GM12878 (cell line): Measurements from ENCODE around the gene PTTG2. TPM values are rescaled to one million over a fixed set of nuclear protein-coding genes. Genes with fewer than 3 reads are reported as not detected.

Experiments used
- ATAC-seq: fragments of 200-7000 bp; cut with Tn5 transposase; 3 replicates; pipeline ENCODE4 v1.9.1; 2020; ENCODE audit warnings: mild to moderate bottlenecking, moderate library complexity
- BruUV-seq: library from RNA; stranded (reverse); fragments of 400-500 nt; replicated peaks from 2 replicates; lab custom pipeline; 2021; lab: Mats Ljungman, UMichigan
- CTCF ChIA-PET: fragments of 300-600 bp; sonication (Branson Sonifier 250); formaldehyde crosslinking; extraction: SDS; loops from one replicate; lab custom pipeline; 2021; ENCODE audit warnings: inconsistent platforms; lab: Yijun Ruan, JAX
- POLR2A ChIA-PET: fragments of 350-600 bp; formaldehyde crosslinking; extraction: SDS; loops from one replicate; lab custom pipeline; 2021; ENCODE audit warnings: inconsistent platforms; lab: Charles Lee
- RAD21 ChIA-PET: fragments of 300-600 bp; sonication (Branson Sonifier 250); formaldehyde crosslinking; loops from one replicate; lab custom pipeline; 2023; ENCODE audit warnings: antibody characterized with exemption; ENCODE audit not compliant: unreplicated experiment; lab: Charles Lee
- SMC1A ChIA-PET: fragments of 300-600 bp; sonication (Branson Sonifier 250); formaldehyde crosslinking; loops from one replicate; lab custom pipeline; 2023; ENCODE audit not compliant: unreplicated experiment, uncharacterized antibody; lab: Charles Lee
- DNase-seq: peaks from one replicate; pipeline ENCODE4 v3.0.0-alpha.2; 2011; ENCODE audit warnings: low read depth, low spot score
- FAIRE-seq: peaks from 3 replicates; lab custom pipeline; 2011; peaks lifted over from hg19 to GRCh38; lab: Jason Lieb, UNC
- H2AFZ ChIP-seq: 2 replicates; pipeline ENCODE4 v1.6.0; 2011; ENCODE audit warnings: low read depth, low read length, control low read depth; ENCODE audit not compliant: control insufficient read depth
- H3K27ac ChIP-seq: 2 replicates; pipeline ENCODE4 v1.5.1; 2011; ENCODE audit warnings: control low read depth; ENCODE audit not compliant: control insufficient read depth, insufficient read depth
- H3K27me3 ChIP-seq, 2 experiments: replicated peaks in 1 of 2; 2 replicates each; pipeline versions ENCODE4 v1.6.0 to v1.6.1; 2011; ENCODE audit warnings: low read length in 1 of 2; ENCODE audit not compliant: control insufficient read depth in 2 of 2, insufficient read depth in 2 of 2
- H3K36me3 ChIP-seq, 2 experiments: 2 replicates each; pipeline ENCODE4 v1.5.1; 2011; ENCODE audit warnings: low read length in 1 of 2; ENCODE audit not compliant: control insufficient read depth in 2 of 2, insufficient read depth in 2 of 2
- H3K4me1 ChIP-seq: 2 replicates; pipeline ENCODE4 v1.6.1; 2011; ENCODE audit warnings: mild to moderate bottlenecking, low read length, moderate library complexity, mixed read lengths; ENCODE audit not compliant: control insufficient read depth, insufficient read depth
- H3K4me2 ChIP-seq: 2 replicates; pipeline ENCODE4 v1.6.0; 2011; ENCODE audit warnings: control low read depth; ENCODE audit not compliant: control insufficient read depth, insufficient read depth
- H3K4me3 ChIP-seq: fragments of 200-600 bp; sonication (generic); 2 replicates; pipeline ENCODE4 v1.5.1; 2016
- H3K79me2 ChIP-seq: 2 replicates; pipeline ENCODE4 v1.6.0; 2011; ENCODE audit warnings: low read length; ENCODE audit not compliant: control insufficient read depth, insufficient read depth
- H3K9ac ChIP-seq: 2 replicates; pipeline ENCODE4 v1.8.0; 2011; ENCODE audit warnings: low read length, control low read depth, mixed read lengths; ENCODE audit not compliant: control insufficient read depth, insufficient read depth
- H3K9me3 ChIP-seq: replicated peaks from 3 replicates; pipeline ENCODE4 v1.5.1; 2011; ENCODE audit warnings: mild to moderate bottlenecking, low read length; ENCODE audit not compliant: control insufficient read depth, insufficient read depth
- H4K20me1 ChIP-seq: 2 replicates; pipeline ENCODE4 v1.6.0; 2011; ENCODE audit not compliant: control insufficient read depth, insufficient read depth
- FOXK2 ChIP-seq: fragments of 450-650 bp; IDR thresholded peaks from 2 replicates; pipeline ENCODE4 v1.6.1; 2017; ENCODE audit warnings: mild to moderate bottlenecking, moderate library complexity
- HCFC1 ChIP-seq: fragments of 150-350 bp; IDR thresholded peaks from 2 replicates; pipeline ENCODE4 v1.6.1; 2014; ENCODE audit warnings: low read length
- MEF2B ChIP-seq: fragments of 450-650 bp; IDR thresholded peaks from 2 replicates; pipeline ENCODE4 v1.6.1; 2018; ENCODE audit warnings: mild to moderate bottlenecking, moderate library complexity; ENCODE audit not compliant: partially characterized antibody, poor library complexity, severe bottlenecking
- NFYA ChIP-seq: IDR thresholded peaks from 2 replicates; pipeline ENCODE4 v1.6.1; 2011; ENCODE audit warnings: low read depth, mild to moderate bottlenecking, low read length, improper control_type of control experiment, borderline replicate concordance
- NR2F1 ChIP-seq: fragments of 450-650 bp; conservative IDR thresholded peaks from 2 replicates; pipeline ENCODE4 v1.6.1; 2017; ENCODE audit warnings: mild to moderate bottlenecking
- RUNX3 ChIP-seq: IDR thresholded peaks from 2 replicates; pipeline ENCODE4 v1.6.1; 2012; ENCODE audit warnings: low read length, inconsistent platforms
- SMC3 ChIP-seq: IDR thresholded peaks from 2 replicates; pipeline ENCODE4 v1.6.1; 2011; ENCODE audit warnings: low read length, improper control_type of control experiment, borderline replicate concordance
- SPI1 ChIP-seq: IDR thresholded peaks from 2 replicates; pipeline ENCODE4 v1.6.1; 2011; ENCODE audit warnings: low read depth, mild to moderate bottlenecking, low read length, moderate library complexity, borderline replicate concordance; ENCODE audit not compliant: insufficient read depth
- SREBF1 ChIP-seq: IDR thresholded peaks from 2 replicates; pipeline ENCODE4 v1.6.1; 2012; ENCODE audit warnings: mild to moderate bottlenecking, low read length
- WGBS: methylation state at CpG from one replicate; pipeline ENCODE4 v1.1.6; 2016; ENCODE audit warnings: low lambda C conversion rate; ENCODE audit not compliant: insufficient replicate concordance, insufficient coverage; ENCODE audit errors: missing lambda C conversion rate; 5-methylcytosine and 5-hydroxymethylcytosine counted together
- in situ Hi-C: fragments of 300-500 bp; cut with MboI; formaldehyde crosslinking; loops from 9 replicates; pipeline ENCODE4 v1.14.3; 2018; ENCODE audit warnings: mixed read lengths
- intact Hi-C: fragments of 100-400 bp; cut with micrococcal nuclease; formaldehyde crosslinking; loops from one replicate; pipeline ENCODE4 v1.14.2; 2022; ENCODE audit not compliant: unreplicated experiment
- polyA plus RNA-seq, 11 experiments: library from polyadenylated mRNA; depleted of rRNA in 4 of 11; unstranded in 6 of 11; stranded (reverse) in 5 of 11; fragments of >200 nt; fragmentation: Nextera tagmentation in 4 of 11; fragmentation: Illumina TruSeq in 1 of 11; extraction: Ambion mirVana in 4 of 11; extraction: Trizol in 1 of 11; gene quantifications; 1 replicate in 1 of 11; 2 replicates in 10 of 11; pipeline versions ENCODE4 v1.2.1 to v1.2.3, GENCODE V29; 2011 to 2016; ENCODE audit warnings: inconsistent platforms in 2 of 11, missing spikeins in 2 of 11, low read depth in 1 of 11
- total RNA-seq, 4 experiments: library from RNA; depleted of rRNA in 3 of 4; stranded (reverse); fragments of >200 nt in 3 of 4; fragmentation: Illumina TruSeq in 1 of 4; extraction: Trizol in 1 of 4; gene quantifications; 2 replicates each; pipeline versions ENCODE4 v1.2.1 to v1.2.3, GENCODE V29; 2013 to 2021
- TF ChIP-seq, protein P1 (sequence below): fragments of 450-650 bp; IDR thresholded peaks from 2 replicates; pipeline ENCODE4 v1.6.1; 2016; ENCODE audit warnings: mild to moderate bottlenecking
- TF ChIP-seq, protein P2 (sequence below): fragments of 450-650 bp; IDR thresholded peaks from 2 replicates; pipeline ENCODE4 v1.6.1; 2018; ENCODE audit warnings: borderline replicate concordance, mild to moderate bottlenecking; ENCODE audit not compliant: partially characterized antibody
- TF ChIP-seq, protein P3 (sequence below): fragments of 450-650 bp; IDR thresholded peaks from 2 replicates; pipeline ENCODE4 v1.6.1; 2017; ENCODE audit warnings: low read depth, mild to moderate bottlenecking, moderate library complexity
- TF ChIP-seq, protein P4 (sequence below): IDR thresholded peaks from 2 replicates; pipeline ENCODE4 v1.6.1; 2011; ENCODE audit warnings: borderline replicate concordance, low read depth, mild to moderate bottlenecking, moderate library complexity, low read length; ENCODE audit not compliant: insufficient read depth, poor library complexity, severe bottlenecking

The PTTG2 gene
- total and polyA plus RNA-seq, 10 of the 15 experiments (the other 5 are each of a cell fraction or from before 2014, with no cell fraction given) = 0.09 to 0.54 (median 0.39) TPM; not detected in 4

DNA sequence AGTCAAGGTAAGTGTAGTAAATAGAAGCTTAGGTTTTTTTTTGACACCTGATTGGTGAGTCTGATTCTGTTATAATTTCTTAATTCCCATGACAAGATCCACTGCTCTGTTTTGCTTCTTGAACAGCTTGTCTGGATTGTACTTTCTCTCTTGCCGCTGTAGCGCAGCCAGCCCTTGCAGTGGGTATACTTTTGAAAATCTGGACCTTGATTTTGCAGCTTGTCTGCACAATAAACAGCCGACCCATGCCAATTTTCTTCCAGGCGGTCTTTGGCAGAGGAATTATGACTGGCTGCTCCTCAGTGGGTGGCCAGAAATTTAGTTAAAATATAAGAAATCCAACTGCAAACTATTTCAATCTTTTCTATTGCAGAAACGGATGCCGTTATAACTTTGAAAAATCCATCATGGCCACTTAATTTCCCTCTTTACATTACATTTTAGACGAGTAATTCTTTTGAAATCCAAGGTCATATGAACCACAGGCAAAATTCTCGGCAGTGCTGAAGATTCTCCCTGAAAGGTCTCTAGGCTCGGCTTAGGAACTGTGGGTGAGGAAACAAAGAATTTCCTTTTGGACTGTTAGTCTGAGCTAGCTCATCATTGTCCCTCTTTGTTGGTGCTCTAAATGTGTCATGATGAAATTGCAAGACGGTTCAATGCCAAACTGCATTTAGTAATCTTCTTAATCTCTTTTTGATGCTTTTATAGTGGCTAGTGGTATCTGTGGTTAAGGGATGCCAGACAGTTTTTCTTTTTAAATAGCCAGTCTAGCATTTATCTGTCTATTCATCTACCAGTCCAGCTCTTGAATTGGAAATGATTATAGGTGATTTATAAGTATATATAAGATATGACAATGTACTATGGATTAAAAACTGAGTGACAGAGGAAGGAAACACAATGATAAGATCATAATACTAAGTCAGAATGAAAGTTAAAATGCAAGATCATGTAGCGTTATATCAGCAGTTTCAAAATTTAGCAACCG lies 31.5 kb upstream of the PTTG2 start:
- in situ Hi-C loops (no loop called here), intact Hi-C loops (no loop called here)
- ChIA-PET CTCF (no interaction called here), RAD21 (interaction anchor here (0.9 to 1.0 kb wide), 2 partner anchors 31 to 37 kb away, joined by 3 read pairs; no protein-coding TSS in a partner anchor), SMC1A (interaction anchor here (0.8 to 1.3 kb wide), 5 partner anchors 13 to 98 kb away, joined by 3 to 4 read pairs (median 3); no protein-coding TSS in a partner anchor), POLR2A (interaction anchor here (0.6 kb wide), 1 partner anchor 1700 kb away, joined by 3 read pairs; no protein-coding TSS in a partner anchor)
- FAIRE-seq = no peak
- Histone ChIP-seq H4K20me1 (no peaks in the 10 kb centered on the region), H3K9ac (no peak overlapping the region), H3K9me3 (no peaks in the 10 kb centered on the region), H3K27ac (no peak overlapping the region), H3K4me1 (no peaks in the 10 kb centered on the region), H3K79me2 (no peaks in the 10 kb centered on the region), H3K36me3 (no peaks in the 10 kb centered on the region), H3K4me2 (no peak overlapping the region), H3K27me3 (no peaks in the 10 kb centered on the region), H2AFZ (no peak overlapping the region), H3K4me3 (no peak overlapping the region)
- WGBS = 98% methylated on average over 12 of the region's 12 CpGs
- DNase-seq = no peak
- ATAC-seq = no peak
- no TSS peak for BruUV-seq
- TF ChIP-seq, protein P1, sequence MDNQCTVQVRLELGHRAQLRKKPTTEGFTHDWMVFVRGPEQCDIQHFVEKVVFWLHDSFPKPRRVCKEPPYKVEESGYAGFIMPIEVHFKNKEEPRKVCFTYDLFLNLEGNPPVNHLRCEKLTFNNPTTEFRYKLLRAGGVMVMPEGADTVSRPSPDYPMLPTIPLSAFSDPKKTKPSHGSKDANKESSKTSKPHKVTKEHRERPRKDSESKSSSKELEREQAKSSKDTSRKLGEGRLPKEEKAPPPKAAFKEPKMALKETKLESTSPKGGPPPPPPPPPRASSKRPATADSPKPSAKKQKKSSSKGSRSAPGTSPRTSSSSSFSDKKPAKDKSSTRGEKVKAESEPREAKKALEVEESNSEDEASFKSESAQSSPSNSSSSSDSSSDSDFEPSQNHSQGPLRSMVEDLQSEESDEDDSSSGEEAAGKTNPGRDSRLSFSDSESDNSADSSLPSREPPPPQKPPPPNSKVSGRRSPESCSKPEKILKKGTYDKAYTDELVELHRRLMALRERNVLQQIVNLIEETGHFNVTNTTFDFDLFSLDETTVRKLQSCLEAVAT = no peak
- TF ChIP-seq NR2F1 (no peak), SREBF1 (no peak), MEF2B (no peak), NFYA (no peak), FOXK2 (no peak), SMC3 (no peak), RUNX3 (no peak), HCFC1 (no peak), SPI1 (no peak)
- TF ChIP-seq, protein P2, sequence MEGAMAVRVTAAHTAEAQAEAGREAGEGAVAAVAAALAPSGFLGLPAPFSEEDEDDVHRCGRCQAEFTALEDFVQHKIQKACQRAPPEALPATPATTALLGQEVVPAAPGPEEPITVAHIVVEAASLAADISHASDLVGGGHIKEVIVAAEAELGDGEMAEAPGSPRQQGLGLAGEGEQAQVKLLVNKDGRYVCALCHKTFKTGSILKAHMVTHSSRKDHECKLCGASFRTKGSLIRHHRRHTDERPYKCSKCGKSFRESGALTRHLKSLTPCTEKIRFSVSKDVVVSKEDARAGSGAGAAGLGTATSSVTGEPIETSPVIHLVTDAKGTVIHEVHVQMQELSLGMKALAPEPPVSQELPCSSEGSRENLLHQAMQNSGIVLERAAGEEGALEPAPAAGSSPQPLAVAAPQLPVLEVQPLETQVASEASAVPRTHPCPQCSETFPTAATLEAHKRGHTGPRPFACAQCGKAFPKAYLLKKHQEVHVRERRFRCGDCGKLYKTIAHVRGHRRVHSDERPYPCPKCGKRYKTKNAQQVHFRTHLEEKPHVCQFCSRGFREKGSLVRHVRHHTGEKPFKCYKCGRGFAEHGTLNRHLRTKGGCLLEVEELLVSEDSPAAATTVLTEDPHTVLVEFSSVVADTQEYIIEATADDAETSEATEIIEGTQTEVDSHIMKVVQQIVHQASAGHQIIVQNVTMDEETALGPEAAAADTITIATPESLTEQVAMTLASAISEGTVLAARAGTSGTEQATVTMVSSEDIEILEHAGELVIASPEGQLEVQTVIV = no peak
- TF ChIP-seq, protein P3, sequence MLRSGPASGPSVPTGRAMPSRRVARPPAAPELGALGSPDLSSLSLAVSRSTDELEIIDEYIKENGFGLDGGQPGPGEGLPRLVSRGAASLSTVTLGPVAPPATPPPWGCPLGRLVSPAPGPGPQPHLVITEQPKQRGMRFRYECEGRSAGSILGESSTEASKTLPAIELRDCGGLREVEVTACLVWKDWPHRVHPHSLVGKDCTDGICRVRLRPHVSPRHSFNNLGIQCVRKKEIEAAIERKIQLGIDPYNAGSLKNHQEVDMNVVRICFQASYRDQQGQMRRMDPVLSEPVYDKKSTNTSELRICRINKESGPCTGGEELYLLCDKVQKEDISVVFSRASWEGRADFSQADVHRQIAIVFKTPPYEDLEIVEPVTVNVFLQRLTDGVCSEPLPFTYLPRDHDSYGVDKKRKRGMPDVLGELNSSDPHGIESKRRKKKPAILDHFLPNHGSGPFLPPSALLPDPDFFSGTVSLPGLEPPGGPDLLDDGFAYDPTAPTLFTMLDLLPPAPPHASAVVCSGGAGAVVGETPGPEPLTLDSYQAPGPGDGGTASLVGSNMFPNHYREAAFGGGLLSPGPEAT = no peak
- TF ChIP-seq, protein P4, sequence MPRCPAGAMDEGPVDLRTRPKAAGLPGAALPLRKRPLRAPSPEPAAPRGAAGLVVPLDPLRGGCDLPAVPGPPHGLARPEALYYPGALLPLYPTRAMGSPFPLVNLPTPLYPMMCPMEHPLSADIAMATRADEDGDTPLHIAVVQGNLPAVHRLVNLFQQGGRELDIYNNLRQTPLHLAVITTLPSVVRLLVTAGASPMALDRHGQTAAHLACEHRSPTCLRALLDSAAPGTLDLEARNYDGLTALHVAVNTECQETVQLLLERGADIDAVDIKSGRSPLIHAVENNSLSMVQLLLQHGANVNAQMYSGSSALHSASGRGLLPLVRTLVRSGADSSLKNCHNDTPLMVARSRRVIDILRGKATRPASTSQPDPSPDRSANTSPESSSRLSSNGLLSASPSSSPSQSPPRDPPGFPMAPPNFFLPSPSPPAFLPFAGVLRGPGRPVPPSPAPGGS = no peak
